Activated naive CD4-positive, alpha-beta T cell treated with anti-CD3 and anti-CD28 coated beads for 36 hours (primary cell): ENCODE measurements around the gene RBMS3. TPM values are rescaled to one million over a fixed set of nuclear protein-coding genes. Genes with fewer than 3 reads are reported as not detected.

Source experiments
- CTCF ChIA-PET: fragments of 350-600 bp; sonication (Branson Sonifier 250); formaldehyde crosslinking; loops from one replicate; lab custom pipeline; 2021; ENCODE audit warnings: antibody characterized with exemption; lab: Charles Lee
- DNase-seq: peaks from one replicate; pipeline ENCODE4 v3.0.0-alpha.2; 2020
- H3K27ac Mint-ChIP-seq: one replicate; pipeline ENCODE4 v1.8.0; 2021; ENCODE audit warnings: mild to moderate bottlenecking, mixed read lengths
- H3K27me3 Mint-ChIP-seq: one replicate; pipeline ENCODE4 v1.8.0; 2021; ENCODE audit warnings: low read depth, mixed read lengths
- H3K36me3 Mint-ChIP-seq: one replicate; pipeline ENCODE4 v1.8.0; 2021; ENCODE audit warnings: low read depth, mixed read lengths
- H3K4me1 Mint-ChIP-seq: one replicate; pipeline ENCODE4 v1.8.0; 2021; ENCODE audit warnings: low read depth, mixed read lengths
- H3K4me3 Mint-ChIP-seq: one replicate; pipeline ENCODE4 v1.8.0; 2021; ENCODE audit warnings: mild to moderate bottlenecking, moderate library complexity, mixed read lengths
- H3K9me3 Mint-ChIP-seq: one replicate; pipeline ENCODE4 v1.8.0; 2021; ENCODE audit warnings: mixed read lengths
- intact Hi-C: fragments of 100-400 bp; cut with micrococcal nuclease; formaldehyde crosslinking; loops from one replicate; pipeline ENCODE4 v1.15.1; 2023
- total RNA-seq, 2 experiments: library from RNA; stranded (reverse); gene quantifications; one replicate each; pipeline ENCODE4 v1.2.3, GENCODE V29; 2021

The RBMS3 gene
- total RNA-seq, 2 experiments from 2014 or later = 0.84 to 1.1 TPM

DNA sequence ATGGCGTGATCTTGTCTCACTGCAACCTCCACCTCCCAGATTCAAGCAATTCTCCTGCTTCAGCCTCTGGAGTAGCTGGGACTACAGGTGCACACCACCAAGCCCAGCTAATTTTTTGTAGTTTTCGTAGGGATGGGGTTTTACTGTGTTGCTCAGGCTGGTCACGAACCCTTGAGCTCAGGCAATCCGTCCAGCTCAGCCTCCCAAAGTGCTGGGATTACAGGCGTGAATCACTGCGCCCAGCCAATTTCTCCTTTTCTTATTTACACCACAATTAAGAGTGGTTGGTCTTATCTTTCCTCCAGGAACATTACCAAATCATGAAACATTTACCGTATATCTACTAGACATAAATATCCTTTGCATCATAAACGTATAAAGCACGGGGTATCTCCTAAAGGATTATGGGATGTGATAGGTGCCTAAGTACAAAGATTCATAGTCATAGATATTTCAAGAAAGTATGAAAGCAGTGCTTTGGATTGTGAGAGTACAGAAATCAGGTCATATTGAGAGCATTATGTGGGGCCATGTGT lies 194.5 kb downstream of the RBMS3 start:
- Mint-ChIP-seq H3K4me3 (no peak overlapping the region), H3K27ac (no peak overlapping the region), H3K9me3 (no peaks in the 10 kb centered on the region), H3K4me1 (no peaks in the 10 kb centered on the region), H3K36me3 (no peaks in the 10 kb centered on the region), H3K27me3 (no peaks in the 10 kb centered on the region)
- DNase-seq = no peak
- intact Hi-C loops = no loop called here
- CTCF ChIA-PET = no interaction called here

DNA sequence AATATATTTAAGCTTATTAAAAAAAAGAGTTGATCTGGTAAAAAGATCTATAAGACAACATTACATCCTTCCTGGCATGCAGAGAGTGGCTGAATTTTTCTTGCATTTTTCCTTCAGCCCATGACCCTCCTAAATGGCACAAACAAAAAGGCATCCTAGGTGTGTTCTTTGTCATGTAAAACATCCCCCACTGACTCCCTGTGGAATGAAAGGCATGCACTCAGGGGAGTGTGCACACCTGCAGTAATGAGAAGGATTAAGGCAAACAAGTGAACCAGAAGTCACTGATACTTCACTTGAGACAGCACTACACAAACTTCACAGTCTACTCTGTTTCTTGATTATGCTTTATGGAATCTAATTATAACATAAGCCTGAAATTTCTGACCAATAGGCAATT lies 195.0 kb downstream of the RBMS3 start:
- no peak overlapping the region for H3K27ac Mint-ChIP-seq
- H3K27me3 Mint-ChIP-seq = no peaks in the 10 kb centered on the region
- H3K9me3 Mint-ChIP-seq = no peaks in the 10 kb centered on the region
- CTCF ChIA-PET = no interaction called here
- intact Hi-C loops = no loop called here
- no peaks in the 10 kb centered on the region for H3K4me1 Mint-ChIP-seq
- DNase-seq = no peak
- no peak overlapping the region for H3K4me3 Mint-ChIP-seq
- no peaks in the 10 kb centered on the region for H3K36me3 Mint-ChIP-seq

DNA sequence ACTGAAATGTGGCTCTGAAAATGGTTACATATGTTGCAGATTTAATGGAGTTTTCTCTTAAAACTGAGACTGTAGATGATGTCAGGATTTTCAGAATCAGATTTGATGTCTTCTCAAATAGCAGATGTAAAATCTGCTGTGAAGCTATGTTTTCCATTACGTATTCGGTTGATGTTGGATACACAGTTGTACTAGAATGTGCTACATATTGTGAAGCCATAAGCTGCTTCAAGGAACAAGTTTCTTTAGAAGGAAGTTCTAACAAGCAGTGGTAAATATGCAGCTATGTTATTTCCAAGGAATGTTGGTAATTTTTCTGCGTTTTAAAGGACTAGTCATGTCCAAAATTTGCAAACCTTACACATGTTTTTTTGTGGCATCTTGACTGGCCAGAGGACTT lies 197.7 kb downstream of the RBMS3 start:
- Mint-ChIP-seq H3K27ac (no peak overlapping the region), H3K4me3 (no peak overlapping the region), H3K9me3 (no peaks in the 10 kb centered on the region), H3K4me1 (no peaks in the 10 kb centered on the region), H3K27me3 (no peaks in the 10 kb centered on the region), H3K36me3 (no peaks in the 10 kb centered on the region)
- intact Hi-C loops = no loop called here
- no peak for DNase-seq
- CTCF ChIA-PET = no interaction called here

DNA sequence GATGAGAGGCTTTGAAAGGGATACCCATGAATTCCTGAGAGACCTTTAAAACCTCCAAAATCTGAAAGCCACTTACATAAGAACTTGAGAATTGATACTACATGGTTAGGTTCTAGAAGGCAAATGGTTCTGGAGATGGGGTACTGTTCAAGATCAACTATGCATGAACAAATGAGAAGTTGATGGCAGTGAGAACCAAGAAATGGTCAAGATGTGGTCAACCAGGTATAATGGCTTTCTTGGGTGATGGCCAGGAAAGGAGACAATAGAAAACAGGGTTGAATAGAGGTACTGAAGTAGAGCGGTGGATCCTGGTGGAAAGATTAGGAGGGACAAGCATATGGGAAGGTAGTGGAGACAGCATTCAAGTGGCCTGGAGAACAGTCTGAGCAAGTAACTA lies 200.4 kb downstream of the RBMS3 start:
- H3K9me3 Mint-ChIP-seq = no peaks in the 10 kb centered on the region
- no peak overlapping the region for H3K27ac Mint-ChIP-seq
- H3K4me1 Mint-ChIP-seq = no peaks in the 10 kb centered on the region
- intact Hi-C loops = no loop called here
- H3K36me3 Mint-ChIP-seq = no peaks in the 10 kb centered on the region
- no peaks in the 10 kb centered on the region for H3K27me3 Mint-ChIP-seq
- no peak for DNase-seq
- CTCF ChIA-PET = interaction anchor here (0.7 kb wide), 1 partner anchor 236 kb away, joined by 3 read pairs; no protein-coding TSS in a partner anchor
- H3K4me3 Mint-ChIP-seq = no peak overlapping the region

DNA sequence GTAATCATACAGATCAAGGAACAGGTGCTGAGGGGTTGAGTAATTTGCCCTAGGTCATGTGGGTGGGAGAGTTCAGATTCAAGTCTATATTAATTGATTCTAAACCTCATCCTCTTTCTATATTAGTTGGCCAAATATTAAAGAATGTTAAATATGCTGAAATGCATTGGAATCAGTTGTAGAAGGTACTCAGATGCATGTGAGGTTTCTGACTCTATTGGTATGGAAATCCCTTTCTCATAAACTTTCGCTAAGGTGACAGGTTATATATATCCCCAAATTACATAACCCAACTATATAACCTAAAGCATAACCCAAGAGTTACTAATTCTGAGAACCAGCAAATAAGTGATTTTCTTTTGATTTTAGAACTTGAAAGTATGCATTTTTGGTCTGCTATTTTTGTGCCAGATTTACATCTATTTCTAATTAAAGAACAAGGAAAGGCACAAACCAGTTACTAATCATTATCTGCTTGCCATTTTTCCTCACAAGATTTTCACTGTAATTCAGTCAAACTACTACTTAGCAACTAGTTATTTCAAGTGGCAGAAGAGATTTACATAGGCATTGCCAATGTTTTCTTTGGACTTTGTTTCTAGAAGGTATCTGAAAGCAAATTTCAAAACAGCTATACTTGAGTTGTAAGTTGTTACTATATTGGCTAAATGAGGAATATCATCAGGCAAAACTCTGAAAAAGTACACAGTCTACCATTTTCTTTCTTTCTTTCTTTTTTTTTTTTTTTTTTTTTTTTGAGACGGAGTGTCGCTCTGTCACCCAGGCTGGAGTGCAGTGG lies 201.3 kb downstream of the RBMS3 start:
- Mint-ChIP-seq H3K27ac (no peak overlapping the region), H3K4me3 (no peak overlapping the region), H3K36me3 (no peaks in the 10 kb centered on the region), H3K9me3 (no peaks in the 10 kb centered on the region), H3K4me1 (no peaks in the 10 kb centered on the region), H3K27me3 (no peaks in the 10 kb centered on the region)
- no peak for DNase-seq
- CTCF ChIA-PET = no interaction called here
- intact Hi-C loops = no loop called here

DNA sequence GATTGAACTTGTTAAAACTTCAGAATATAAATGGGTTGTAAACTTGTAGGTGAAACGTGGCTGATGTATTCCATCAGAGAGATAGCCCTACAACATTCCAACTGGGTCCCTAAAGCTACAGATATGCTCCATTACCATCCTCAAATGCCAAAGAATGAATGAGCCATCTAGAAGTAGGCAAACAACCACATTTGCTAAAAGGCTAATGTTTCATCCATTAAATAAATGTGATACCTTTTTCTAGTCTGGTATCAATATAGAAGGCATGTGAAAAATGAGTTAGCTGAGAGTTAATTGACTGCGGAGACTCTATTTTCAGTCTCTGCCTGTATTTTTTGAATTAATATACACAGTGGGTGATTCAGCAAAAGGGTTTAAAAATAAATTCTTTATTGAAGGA lies 203.8 kb downstream of the RBMS3 start:
- Mint-ChIP-seq H3K4me1 (no peaks in the 10 kb centered on the region), H3K4me3 (no peak overlapping the region), H3K27me3 (no peaks in the 10 kb centered on the region), H3K27ac (no peak overlapping the region), H3K36me3 (no peaks in the 10 kb centered on the region), H3K9me3 (peaks cover 2% of the 10 kb centered on the region)
- intact Hi-C loops = no loop called here
- no peak for DNase-seq
- CTCF ChIA-PET = no interaction called here

DNA sequence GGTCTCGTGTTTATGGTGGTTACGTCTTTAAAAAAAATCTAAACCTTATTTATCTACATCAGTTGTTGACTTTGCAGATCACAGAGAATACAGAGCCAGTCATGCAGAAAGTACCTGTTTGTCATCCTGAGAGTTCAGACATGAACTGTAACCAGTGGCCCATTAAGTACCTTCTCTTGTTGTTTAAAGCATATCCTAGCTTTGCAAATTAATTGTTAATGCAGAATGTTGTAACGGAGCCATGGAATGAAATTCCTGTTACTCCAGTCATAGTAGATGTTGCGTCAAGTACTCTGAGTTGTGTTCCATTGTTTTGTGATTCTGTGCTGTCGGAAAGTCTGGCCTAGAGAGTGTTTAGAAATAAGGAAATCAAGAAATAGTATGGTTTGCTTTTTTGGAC lies 205.2 kb downstream of the RBMS3 start:
- no peaks in the 10 kb centered on the region for H3K4me1 Mint-ChIP-seq
- no peak for DNase-seq
- intact Hi-C loops = no loop called here
- H3K36me3 Mint-ChIP-seq = no peaks in the 10 kb centered on the region
- CTCF ChIA-PET = no interaction called here
- H3K4me3 Mint-ChIP-seq = no peak overlapping the region
- no peak overlapping the region for H3K27ac Mint-ChIP-seq
- H3K9me3 Mint-ChIP-seq = peaks cover 2% of the 10 kb centered on the region
- no peaks in the 10 kb centered on the region for H3K27me3 Mint-ChIP-seq

DNA sequence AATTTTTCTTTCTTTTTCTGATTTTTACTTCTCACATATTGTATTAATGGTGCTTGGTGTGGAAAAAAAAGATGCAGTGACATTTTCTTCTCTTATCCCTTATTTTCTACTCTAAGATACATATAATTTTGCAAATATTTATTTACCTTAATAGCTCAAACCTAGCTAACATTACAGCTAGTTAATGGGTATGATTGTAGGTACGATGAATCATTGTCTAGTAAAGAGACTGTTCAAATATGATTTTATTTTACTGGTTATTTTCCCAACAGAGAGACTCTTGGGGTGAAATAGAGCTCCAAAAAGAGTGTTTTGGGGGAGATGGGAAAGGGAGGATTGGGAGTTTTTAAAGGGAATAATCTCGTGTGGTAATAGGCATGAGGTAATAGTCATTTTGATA lies 206.0 kb downstream of the RBMS3 start:
- intact Hi-C loops = no loop called here
- H3K9me3 Mint-ChIP-seq = peaks cover 3% of the 10 kb centered on the region
- no peak overlapping the region for H3K27ac Mint-ChIP-seq
- no peaks in the 10 kb centered on the region for H3K27me3 Mint-ChIP-seq
- no peak for DNase-seq
- CTCF ChIA-PET = no interaction called here
- H3K36me3 Mint-ChIP-seq = no peaks in the 10 kb centered on the region
- no peak overlapping the region for H3K4me3 Mint-ChIP-seq
- H3K4me1 Mint-ChIP-seq = no peaks in the 10 kb centered on the region

DNA sequence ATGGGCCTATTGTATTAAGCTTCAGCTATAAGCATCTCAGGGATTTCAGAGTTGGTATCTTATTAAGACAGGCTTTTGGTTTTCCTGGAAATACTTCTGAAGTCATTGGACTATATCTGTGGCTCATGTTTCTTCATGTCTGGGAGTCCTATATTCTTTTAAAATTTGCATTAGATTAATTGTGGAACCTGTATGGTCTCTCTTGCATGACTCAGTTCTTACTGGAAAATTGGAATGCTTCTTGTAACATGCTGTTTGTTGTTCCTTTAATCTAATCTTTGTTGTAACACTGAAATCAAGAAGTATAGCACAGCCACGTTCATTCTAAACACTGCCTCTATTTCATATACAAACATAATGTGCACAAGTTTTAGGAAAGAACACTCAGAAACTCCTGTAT lies 208.1 kb downstream of the RBMS3 start:
- DNase-seq = no peak
- Mint-ChIP-seq H3K4me3 (no peak overlapping the region), H3K27me3 (no peaks in the 10 kb centered on the region), H3K9me3 (peaks cover 3% of the 10 kb centered on the region), H3K27ac (no peak overlapping the region), H3K4me1 (no peaks in the 10 kb centered on the region), H3K36me3 (no peaks in the 10 kb centered on the region)
- CTCF ChIA-PET = no interaction called here
- intact Hi-C loops = no loop called here

DNA sequence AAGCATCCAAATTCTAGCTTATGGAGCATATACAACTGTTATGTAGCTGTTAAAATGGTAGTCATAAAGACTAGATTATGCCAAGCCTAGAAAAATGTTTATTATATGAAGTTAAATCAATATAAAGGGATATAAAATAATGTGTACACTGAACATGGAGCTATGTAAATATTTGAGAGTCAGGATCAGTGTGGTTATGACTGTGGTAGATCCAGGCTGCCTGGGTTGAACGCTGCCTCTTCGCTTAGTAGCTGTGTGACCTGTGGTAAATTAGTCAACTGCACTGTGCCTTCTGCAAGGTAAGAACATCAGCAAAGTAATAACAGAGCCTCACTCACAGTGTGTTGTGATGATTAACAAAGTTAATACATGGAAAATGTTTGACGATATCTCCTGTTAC lies 212.2 kb downstream of the RBMS3 start:
- H3K4me3 Mint-ChIP-seq = no peak overlapping the region
- no peak overlapping the region for H3K27ac Mint-ChIP-seq
- intact Hi-C loops = no loop called here
- H3K27me3 Mint-ChIP-seq = peaks cover 2% of the 10 kb centered on the region
- peaks cover 3% of the 10 kb centered on the region for H3K9me3 Mint-ChIP-seq
- H3K4me1 Mint-ChIP-seq = no peaks in the 10 kb centered on the region
- CTCF ChIA-PET = no interaction called here
- H3K36me3 Mint-ChIP-seq = no peaks in the 10 kb centered on the region
- no peak for DNase-seq

DNA sequence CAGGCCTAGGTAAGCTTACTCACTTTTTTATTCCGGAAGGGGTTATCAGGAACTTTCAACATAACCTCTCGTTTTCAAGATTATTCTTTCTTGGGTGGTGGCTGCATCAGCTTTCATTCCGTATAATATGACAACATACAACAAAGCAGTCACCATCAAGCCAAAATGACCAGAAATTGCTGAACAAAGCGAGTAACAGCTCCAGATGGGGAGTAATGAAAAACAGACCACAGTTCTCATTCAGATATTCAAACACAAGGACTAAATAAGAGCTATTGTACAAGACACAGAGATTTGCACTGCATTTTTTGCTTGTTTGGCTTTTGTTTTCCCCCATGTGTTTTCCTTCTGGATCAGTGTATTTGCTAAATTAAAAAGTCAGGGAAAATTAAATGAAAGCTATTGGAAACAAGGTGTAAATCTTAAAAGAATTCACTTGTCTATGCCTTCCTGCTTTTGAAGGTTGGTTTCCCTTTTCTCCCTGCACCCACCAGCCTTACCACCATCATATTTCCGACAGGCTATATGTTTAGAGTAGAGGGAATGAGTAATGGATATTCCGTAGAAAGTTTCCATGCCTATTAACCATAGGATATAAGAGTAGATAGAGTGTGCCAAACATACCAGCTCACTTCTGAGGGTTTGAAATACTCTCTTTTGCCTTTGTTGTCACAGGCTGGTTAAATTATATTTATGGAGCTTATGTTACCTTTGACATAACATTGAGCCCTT lies 213.6 kb downstream of the RBMS3 start:
- Mint-ChIP-seq H3K4me3 (no peak overlapping the region), H3K4me1 (no peaks in the 10 kb centered on the region), H3K27me3 (peaks cover 2% of the 10 kb centered on the region), H3K36me3 (no peaks in the 10 kb centered on the region), H3K9me3 (peaks cover 2% of the 10 kb centered on the region), H3K27ac (no peak overlapping the region)
- CTCF ChIA-PET = interaction anchor here (0.6 kb wide), 2 partner anchors 79 to 184 kb away, joined by 3 to 6 read pairs; no protein-coding TSS in a partner anchor
- intact Hi-C loops = no loop called here
- DNase-seq = no peak

DNA sequence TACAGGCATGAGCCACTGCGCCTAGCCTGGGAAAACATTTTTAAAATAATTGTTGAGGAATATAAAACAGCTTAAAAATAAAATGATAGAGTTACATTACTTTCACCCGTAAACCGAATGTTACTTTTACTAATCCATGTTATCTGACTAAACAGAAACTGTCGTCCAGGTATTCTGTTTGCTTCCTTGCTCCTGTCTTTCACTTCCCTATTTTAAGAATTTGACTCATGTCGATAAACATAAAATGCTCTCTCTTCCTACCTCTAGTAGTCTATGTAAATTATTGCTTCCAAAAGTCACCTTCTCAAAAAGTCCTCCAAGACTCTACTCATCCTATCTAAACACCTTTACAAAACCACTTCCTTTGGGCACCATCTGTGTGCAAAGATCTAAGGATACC lies 216.4 kb downstream of the RBMS3 start:
- intact Hi-C loops = no loop called here
- Mint-ChIP-seq H3K4me1 (no peaks in the 10 kb centered on the region), H3K27me3 (peaks cover 2% of the 10 kb centered on the region), H3K9me3 (no peaks in the 10 kb centered on the region), H3K4me3 (no peak overlapping the region), H3K27ac (no peak overlapping the region), H3K36me3 (no peaks in the 10 kb centered on the region)
- CTCF ChIA-PET = no interaction called here
- no peak for DNase-seq

DNA sequence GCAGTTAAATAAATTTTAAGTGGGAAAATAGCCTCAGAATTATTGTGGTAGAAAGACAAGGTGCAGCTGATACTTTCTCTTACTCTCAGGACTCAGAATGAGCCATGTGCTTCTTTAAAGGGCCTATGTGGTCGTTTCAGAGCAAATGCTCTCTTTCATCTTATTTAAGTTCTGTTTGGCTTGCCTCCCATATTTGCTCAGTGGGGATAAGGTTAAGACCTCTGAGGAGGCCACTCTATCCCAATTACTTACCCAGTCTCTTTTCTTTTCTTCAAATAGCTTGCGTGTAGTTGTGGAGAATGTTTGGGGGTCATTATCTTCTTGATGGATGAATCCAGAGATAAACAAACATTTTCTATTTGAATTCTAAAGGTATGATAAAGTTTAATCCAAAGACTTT lies 221.9 kb downstream of the RBMS3 start:
- Mint-ChIP-seq H3K27me3 (no peaks in the 10 kb centered on the region), H3K4me3 (no peak overlapping the region), H3K4me1 (no peaks in the 10 kb centered on the region), H3K9me3 (no peaks in the 10 kb centered on the region), H3K36me3 (no peaks in the 10 kb centered on the region), H3K27ac (no peak overlapping the region)
- CTCF ChIA-PET = no interaction called here
- intact Hi-C loops = no loop called here
- DNase-seq = no peak
